Thyroid gland (tissue), 4 donors: ENCODE data around the gene ZXDC.

Experiments used
- POLR2A ChIP-seq, 2 donors: fragments of 450-650 bp; IDR thresholded peaks; one replicate each; pipeline ENCODE4 v1.6.1; 2017; ENCODE audit warnings: antibody characterized with exemption in 2 of 2, mild to moderate bottlenecking in 2 of 2, moderate library complexity in 1 of 2
- TF ChIP-seq, protein P1 (sequence below), 6 experiments: fragments of 200-600 bp in 3 of 6; fragments of 450-650 bp in 3 of 6; sonication (generic) in 3 of 6; IDR thresholded peaks; one replicate each; pipeline ENCODE4 v1.5.1; 2016 to 2019; ENCODE audit warnings: antibody characterized with exemption in 6 of 6, mild to moderate bottlenecking in 2 of 6, inconsistent platforms in 1 of 6, moderate library complexity in 1 of 6

DNA sequence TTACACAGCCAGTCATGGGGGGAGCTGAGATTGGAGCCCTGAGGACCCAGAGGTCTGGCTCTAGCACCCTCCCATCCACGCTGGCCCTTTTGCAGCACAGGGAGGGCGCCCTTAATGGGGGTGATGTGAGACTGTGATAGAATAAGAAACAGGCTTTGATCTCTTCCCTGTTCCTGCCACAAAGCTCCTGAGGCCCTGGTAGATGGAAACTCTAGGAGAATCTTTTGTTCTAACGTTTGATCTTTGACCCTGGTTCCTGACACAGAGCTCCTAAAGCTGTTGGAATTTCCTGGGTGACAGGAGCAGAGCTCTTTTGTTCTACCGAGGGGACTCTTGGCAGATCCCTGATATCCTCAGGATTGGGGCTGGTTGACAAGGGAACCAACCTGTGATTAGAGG is 43.1 kb upstream of the ZXDC start:
- TF ChIP-seq, protein P1, sequence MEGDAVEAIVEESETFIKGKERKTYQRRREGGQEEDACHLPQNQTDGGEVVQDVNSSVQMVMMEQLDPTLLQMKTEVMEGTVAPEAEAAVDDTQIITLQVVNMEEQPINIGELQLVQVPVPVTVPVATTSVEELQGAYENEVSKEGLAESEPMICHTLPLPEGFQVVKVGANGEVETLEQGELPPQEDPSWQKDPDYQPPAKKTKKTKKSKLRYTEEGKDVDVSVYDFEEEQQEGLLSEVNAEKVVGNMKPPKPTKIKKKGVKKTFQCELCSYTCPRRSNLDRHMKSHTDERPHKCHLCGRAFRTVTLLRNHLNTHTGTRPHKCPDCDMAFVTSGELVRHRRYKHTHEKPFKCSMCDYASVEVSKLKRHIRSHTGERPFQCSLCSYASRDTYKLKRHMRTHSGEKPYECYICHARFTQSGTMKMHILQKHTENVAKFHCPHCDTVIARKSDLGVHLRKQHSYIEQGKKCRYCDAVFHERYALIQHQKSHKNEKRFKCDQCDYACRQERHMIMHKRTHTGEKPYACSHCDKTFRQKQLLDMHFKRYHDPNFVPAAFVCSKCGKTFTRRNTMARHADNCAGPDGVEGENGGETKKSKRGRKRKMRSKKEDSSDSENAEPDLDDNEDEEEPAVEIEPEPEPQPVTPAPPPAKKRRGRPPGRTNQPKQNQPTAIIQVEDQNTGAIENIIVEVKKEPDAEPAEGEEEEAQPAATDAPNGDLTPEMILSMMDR (IDR thresholded peaks at IDR 0.05), result no peak
- TF ChIP-seq POLR2A (IDR thresholded peaks at IDR 0.05), result no peak
